T-cell (primary cell): ENCODE data around the gene SPRTN. TPM values are rescaled to one million over a fixed set of nuclear protein-coding genes. Genes with fewer than 3 reads are reported as not detected.

Experiments
- total RNA-seq, 35 experiments: library from RNA in 6 of 35; stranded (reverse) in 6 of 35; fragments of 120-200 nt in 1 of 35; gene quantifications; one replicate each; pipeline versions ENCODE4 v1.2.1 to v1.2.4 and lab custom pipeline; 2013 to 2026

Gene SPRTN
- total RNA-seq, 5 donors from 2014 or later (not counting 1 experiment from before 2014, with no cell fraction given), result 12.6 to 28.9 (median 18.2) TPM

Other genes starting within 250 kb of the SPRTN start
- gene TRIM67, start 176.2 kb upstream of the SPRTN start, total RNA-seq, result not detected
- 10 to 100 TPM; 23.7 to 36.9 (median 35.5) TPM for gene GNPAT, start 97.1 kb upstream of the SPRTN start, total RNA-seq
- 10 to 100 TPM; 27.3 to 34.9 (median 30.6) TPM for gene EXOC8, start 441 bp upstream of the SPRTN start, total RNA-seq
- 10 to 100 TPM; 13.9 to 20.8 (median 18.5) TPM for gene EGLN1, start 84.0 kb downstream of the SPRTN start, total RNA-seq
- gene TSNAX, start 190.4 kb downstream of the SPRTN start, total RNA-seq, result 10 to 100 TPM; 31.0 to 40.6 (median 35.0) TPM